GM19324 (cell line): ENCODE results near the gene RIC1.

Source experiments
- ATAC-seq: cut with Tn5 transposase; IDR thresholded peaks from one replicate; pipeline ENCODE4 v1.9.1; 2021; ENCODE audit warnings: mild to moderate bottlenecking, moderate library complexity; ENCODE audit not compliant: unreplicated experiment, low FRiP score

Gene RIC1

DNA sequence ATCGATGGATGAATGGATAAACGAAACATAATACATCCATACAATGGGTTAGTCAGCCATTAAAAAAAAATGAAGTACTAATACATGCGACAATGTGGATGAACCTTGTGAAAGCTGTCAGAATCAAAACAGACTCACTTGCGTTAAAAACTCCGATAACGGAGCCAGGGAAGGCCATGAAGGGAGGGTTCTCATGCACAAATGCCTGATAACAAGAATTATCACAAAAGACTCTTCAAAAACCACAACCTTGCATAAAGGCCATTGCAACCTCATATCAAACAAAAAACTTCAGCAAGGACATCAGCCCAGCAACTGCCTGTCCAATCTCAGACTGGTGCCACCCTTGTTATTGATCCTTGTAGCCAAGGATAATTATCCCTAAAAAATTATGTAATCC lies 190.3 kb downstream of the RIC1 start:
- no peak for ATAC-seq

DNA sequence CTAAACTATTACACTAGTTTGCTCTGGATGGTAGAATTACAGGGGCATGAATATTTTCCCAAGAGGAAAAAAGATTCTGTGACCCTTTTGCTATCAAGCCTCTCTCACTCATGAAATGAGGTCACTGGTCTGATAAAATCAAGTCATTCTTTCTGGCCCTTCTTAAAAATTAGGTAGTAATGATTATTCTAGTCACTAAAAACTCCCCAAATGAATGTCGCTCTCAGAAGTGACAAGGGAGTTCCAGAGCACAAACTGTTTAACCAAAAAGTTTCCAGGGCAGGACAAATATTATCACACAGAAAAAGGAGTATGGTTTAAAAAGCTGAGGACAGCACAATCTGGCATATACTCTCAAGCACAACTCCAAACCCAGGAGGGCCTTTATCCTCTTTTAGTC lies 191.5 kb downstream of the RIC1 start:
- no peak for ATAC-seq

DNA sequence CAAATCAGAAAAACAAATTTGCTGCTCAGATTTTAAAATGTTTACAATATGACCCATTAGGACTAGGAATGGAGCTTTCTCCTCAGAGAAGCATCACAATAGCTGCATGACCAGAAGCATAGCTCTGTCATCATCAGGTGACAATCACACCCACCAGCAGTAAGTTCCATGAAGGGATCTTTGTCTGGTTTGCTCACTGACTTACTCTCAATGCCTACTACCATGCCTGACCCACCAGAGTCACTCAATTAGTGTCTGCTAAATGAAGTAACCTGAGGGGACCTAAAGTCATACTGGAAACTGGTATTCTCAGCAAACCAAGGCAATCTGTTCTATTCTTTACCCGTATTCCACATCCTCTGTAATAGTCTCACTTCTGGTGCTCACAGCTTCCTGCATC lies 196.3 kb downstream of the RIC1 start:
- no peak for ATAC-seq
